ENCODE measurements around the gene HMGCL.
"Not testable (repeated sequence)": the region's sequence is repeated elsewhere in the genome, so short reads cannot be mapped to it uniquely, and the experiment has no call there.

The HMGCL gene

GRCh38 chr1:23825762-23826522 lies 713 bp upstream of the HMGCL start:
- DNase-seq = no peak

- no peak for DNase-seq
Measured at GRCh38 chr1:23824711-23825075, 536 bp downstream of the HMGCL start.

GRCh38 chr1:23823767-23824166 lies 1.5 kb downstream of the HMGCL start:
- no peak for DNase-seq

- DNase-seq = no peak
Measured at GRCh38 chr1:23817633-23818032, 7.6 kb downstream of the HMGCL start.

- no peak for DNase-seq
Measured at GRCh38 chr1:23816906-23817305, 8.3 kb downstream of the HMGCL start.

GRCh38 chr1:23816361-23816760 lies 8.9 kb downstream of the HMGCL start:
- DNase-seq = no peak

GRCh38 chr1:23814016-23814415 lies 11.2 kb downstream of the HMGCL start:
- DNase-seq = no peak

GRCh38 chr1:23810818-23811540 lies 14.2 kb downstream of the HMGCL start:
- DNase-seq = no peak

GRCh38 chr1:23809751-23810171 lies 15.5 kb downstream of the HMGCL start:
- DNase-seq = no peak

GRCh38 chr1:23807453-23807852 lies 17.8 kb downstream of the HMGCL start:
- no peak for DNase-seq

- DNase-seq = no peak
Measured at GRCh38 chr1:23806280-23806679, 18.9 kb downstream of the HMGCL start.

- no peak for DNase-seq
Measured at GRCh38 chr1:23805025-23805424, 20.2 kb downstream of the HMGCL start.

GRCh38 chr1:23804183-23804835 lies 20.9 kb downstream of the HMGCL start:
- DNase-seq = no peak

- no peak for DNase-seq
Measured at GRCh38 chr1:23803674-23804073, 21.6 kb downstream of the HMGCL start.

GRCh38 chr1:23802809-23803342 lies 22.4 kb downstream of the HMGCL start:
- DNase-seq = not testable (repeated sequence)

GRCh38 chr1:23801876-23802275 lies 23.4 kb downstream of the HMGCL start:
- DNase-seq = no peak

GRCh38 chr1:23801338-23801748 lies 23.9 kb downstream of the HMGCL start:
- DNase-seq = no peak

GRCh38 chr1:23800400-23801337 lies 24.6 kb downstream of the HMGCL start, which contains the start of gene GALE:
TSS of gene GALE (minus strand) at chr1:23800754. CDS start at chr1:23799007, 1,747 bp downstream.
- DNase-seq = peak; percentile 98

- DNase-seq = peak; percentile 78
Measured at GRCh38 chr1:23799570-23800399, 25.4 kb downstream of the HMGCL start.

- DNase-seq = no peak
Measured at GRCh38 chr1:23799255-23799569, 26.0 kb downstream of the HMGCL start.

GRCh38 chr1:23798662-23799142 lies 26.5 kb downstream of the HMGCL start:
- DNase-seq = no peak

All from right forelimb (tissue), 1 donor.